H1 (cell line): ENCODE measurements around the gene ZDHHC8. TPM values are rescaled to one million over a fixed set of nuclear protein-coding genes. Genes with fewer than 3 reads are reported as not detected.
A peak's percentile ranks its signal among the peaks of the same experiment; 100 is the strongest.

Experiments used
- CTCF ChIA-PET: fragments of 300-600 bp; sonication (Branson Sonifier 250); formaldehyde crosslinking; loops from one replicate; lab custom pipeline; 2021; ENCODE audit not compliant: partially characterized antibody; lab: Charles Lee
- POLR2A ChIA-PET: fragments of 300-600 bp; sonication (Branson Sonifier 250); formaldehyde crosslinking; loops from one replicate; lab custom pipeline; 2021; ENCODE audit warnings: inconsistent platforms; ENCODE audit not compliant: partially characterized antibody; lab: Charles Lee
- DNase-seq, 2 experiments: peaks; one replicate each; pipeline versions ENCODE4 v3.0.0 to v3.0.0-alpha.2; 2010 to 2022; ENCODE audit warnings: low spot score in 2 of 2, low read depth in 1 of 2, mixed read lengths in 1 of 2
- FAIRE-seq: peaks from 2 replicates; lab custom pipeline; 2011; peaks lifted over from hg19 to GRCh38; lab: Jason Lieb, UNC
- H2AFZ ChIP-seq: 2 replicates; pipeline ENCODE4 v1.8.1; 2012; ENCODE audit warnings: low read length, inconsistent platforms
- H2AK5ac ChIP-seq: 2 replicates; pipeline ENCODE4 v1.6.1; 2013; ENCODE audit warnings: low read depth, low read length
- H2BK120ac ChIP-seq: replicated peaks from 2 replicates; pipeline ENCODE3; 2013; ENCODE audit warnings: low read depth, low read length, inconsistent platforms
- H2BK12ac ChIP-seq: 2 replicates; pipeline ENCODE4 v1.6.1; 2013; ENCODE audit warnings: low read depth, low read length
- H2BK15ac ChIP-seq: 2 replicates; pipeline ENCODE4 v1.6.1; 2013; ENCODE audit warnings: low read length
- H2BK20ac ChIP-seq: 2 replicates; pipeline ENCODE4 v1.6.1; 2013; ENCODE audit warnings: low read length
- H2BK5ac ChIP-seq: 2 replicates; pipeline ENCODE4 v1.6.1; 2013; ENCODE audit warnings: low read depth, low read length
- H3K14ac ChIP-seq: 2 replicates; pipeline ENCODE4 v1.6.1; 2013; ENCODE audit warnings: inconsistent platforms; ENCODE audit not compliant: insufficient read length
- H3K18ac ChIP-seq: 2 replicates; pipeline ENCODE4 v1.6.1; 2013; ENCODE audit warnings: low read length; ENCODE audit errors: extremely low read depth
- H3K23ac ChIP-seq: 2 replicates; pipeline ENCODE4 v1.6.1; 2013; ENCODE audit warnings: inconsistent platforms; ENCODE audit not compliant: insufficient read length
- H3K23me2 ChIP-seq: 2 replicates; pipeline ENCODE4 v1.6.1; 2013; ENCODE audit warnings: low read depth, low read length
- H3K27ac ChIP-seq: 2 replicates; pipeline ENCODE4 v1.6.1; 2011; ENCODE audit warnings: low read depth, low read length, inconsistent platforms
- H3K27me3 ChIP-seq, 4 experiments: replicated peaks in 1 of 4; 1 replicate in 1 of 4; 2 replicates in 3 of 4; pipeline versions ENCODE4 v1.6.1 to v1.8.1; 2011 to 2013; ENCODE audit warnings: low read length in 3 of 4, mild to moderate bottlenecking in 3 of 4, inconsistent platforms in 2 of 4, mixed read lengths in 2 of 4, moderate library complexity in 1 of 4; ENCODE audit not compliant: control insufficient read depth in 3 of 4, insufficient read depth in 3 of 4; ENCODE audit errors: extremely low read depth in 1 of 4
- H3K36me3 ChIP-seq, 4 experiments: 2 replicates each; pipeline versions ENCODE4 v1.6.1 to v1.8.1; 2011 to 2013; ENCODE audit warnings: mild to moderate bottlenecking in 4 of 4, low read length in 3 of 4, moderate library complexity in 2 of 4, control low read depth in 1 of 4, inconsistent platforms in 1 of 4; ENCODE audit not compliant: insufficient read depth in 4 of 4, control insufficient read depth in 2 of 4
- H3K4ac ChIP-seq: replicated peaks from 2 replicates; pipeline ENCODE3; 2013; ENCODE audit warnings: low read length, low read depth, mixed read lengths, inconsistent platforms; ENCODE audit not compliant: insufficient read length
- H3K4me1 ChIP-seq, 4 experiments: replicated peaks in 1 of 4; 1 replicate in 1 of 4; 2 replicates in 3 of 4; pipeline versions ENCODE4 v1.6.1 to v1.8.1; 2011 to 2013; ENCODE audit warnings: low read length in 3 of 4, inconsistent platforms in 2 of 4, mixed read lengths in 1 of 4; ENCODE audit not compliant: insufficient read depth in 4 of 4, control insufficient read depth in 3 of 4
- H3K4me2 ChIP-seq, 2 experiments: 2 replicates each; pipeline versions ENCODE4 v1.6.1 to v1.8.1; 2011 to 2013; ENCODE audit warnings: low read depth in 2 of 2, low read length in 2 of 2, control low read depth in 1 of 2, inconsistent platforms in 1 of 2, mild to moderate bottlenecking in 1 of 2; ENCODE audit not compliant: insufficient read depth in 1 of 2
- H3K4me3 ChIP-seq, 4 experiments: fragments of 200-600, 300-600 bp in 1 of 4; sonication (generic), shearing (Covaris generic), sonication (Bioruptor Twin) in 1 of 4; 2 replicates each; pipeline versions ENCODE4 v1.5.1 to v1.8.1; 2011 to 2016; ENCODE audit warnings: low read length in 4 of 4, low read depth in 3 of 4, control low read depth in 2 of 4, inconsistent platforms in 2 of 4, mild to moderate bottlenecking in 2 of 4, mixed read lengths in 1 of 4, moderate library complexity in 1 of 4; ENCODE audit not compliant: insufficient read depth in 2 of 4; ENCODE audit errors: extremely low read depth in 1 of 4
- H3K56ac ChIP-seq: replicated peaks from 2 replicates; pipeline ENCODE3; 2013; ENCODE audit warnings: low read depth, mild to moderate bottlenecking, mixed read lengths, low read length, inconsistent platforms; ENCODE audit not compliant: insufficient read length
- H3K79me1 ChIP-seq: 2 replicates; pipeline ENCODE4 v1.6.1; 2013; ENCODE audit warnings: low read depth, low read length, control low read depth
- H3K79me2 ChIP-seq, 2 experiments: 2 replicates each; pipeline versions ENCODE4 v1.6.1 to v1.8.1; 2012 to 2013; ENCODE audit warnings: low read length in 2 of 2, mild to moderate bottlenecking in 2 of 2, inconsistent platforms in 1 of 2; ENCODE audit not compliant: insufficient read depth in 2 of 2, control insufficient read depth in 1 of 2
- H3K9ac ChIP-seq, 4 experiments: replicated peaks in 1 of 4; 1 replicate in 1 of 4; 2 replicates in 3 of 4; pipeline versions ENCODE4 v1.6.1 to v1.8.1; 2011 to 2013; ENCODE audit warnings: low read depth in 3 of 4, low read length in 3 of 4, control low read depth in 2 of 4, mild to moderate bottlenecking in 2 of 4, moderate library complexity in 2 of 4, inconsistent platforms in 1 of 4; ENCODE audit errors: extremely low read depth in 1 of 4
- H3K9me3 ChIP-seq, 2 experiments: 2 replicates each; pipeline versions ENCODE4 v1.6.1 to v1.8.1; 2012 to 2013; ENCODE audit warnings: mild to moderate bottlenecking in 2 of 2, moderate library complexity in 2 of 2, control low read depth in 1 of 2, inconsistent platforms in 1 of 2, low read depth in 1 of 2, low read length in 1 of 2, mixed read lengths in 1 of 2; ENCODE audit not compliant: insufficient read depth in 2 of 2
- H4K20me1 ChIP-seq, 2 experiments: replicated peaks in 1 of 2; 2 replicates each; pipeline versions ENCODE3 to v1.8.1; 2011 to 2013; ENCODE audit warnings: inconsistent platforms in 2 of 2, low read length in 2 of 2, mild to moderate bottlenecking in 1 of 2; ENCODE audit not compliant: insufficient read depth in 2 of 2, control insufficient read depth in 1 of 2
- H4K5ac ChIP-seq: 2 replicates; pipeline ENCODE4 v1.6.1; 2013; ENCODE audit warnings: low read length, low read depth, mixed read lengths, inconsistent platforms; ENCODE audit not compliant: insufficient read length
- H4K8ac ChIP-seq: 2 replicates; pipeline ENCODE4 v1.8.0; 2013; ENCODE audit warnings: mild to moderate bottlenecking, moderate library complexity, low read length, inconsistent platforms; ENCODE audit not compliant: insufficient read depth; ENCODE audit errors: extremely low read depth
- H4K91ac ChIP-seq: replicated peaks from 2 replicates; pipeline ENCODE3; 2013; ENCODE audit warnings: low read length, mixed read lengths, inconsistent platforms; ENCODE audit not compliant: insufficient read length
- E2F6 ChIP-seq: IDR thresholded peaks from 2 replicates; pipeline ENCODE4 v1.6.1; 2012; ENCODE audit warnings: inconsistent platforms
- EP300 ChIP-seq, 2 experiments: IDR thresholded peaks; 1 replicate in 1 of 2; 2 replicates in 1 of 2; pipeline ENCODE4 v1.6.1; 2011 to 2012; ENCODE audit warnings: low read depth in 2 of 2, low read length in 2 of 2, mild to moderate bottlenecking in 2 of 2, borderline replicate concordance in 1 of 2, inconsistent platforms in 1 of 2, moderate library complexity in 1 of 2
- GABPA ChIP-seq: IDR thresholded peaks from 2 replicates; pipeline ENCODE4 v1.6.1; 2011; ENCODE audit warnings: mild to moderate bottlenecking, low read length, moderate library complexity, borderline replicate concordance; ENCODE audit not compliant: insufficient read depth
- HDAC2 ChIP-seq, 2 experiments: fragments of 300-600 bp in 1 of 2; sonication (generic) in 1 of 2; IDR thresholded peaks; 2 replicates each; pipeline ENCODE4 v1.6.1; 2011 to 2012; ENCODE audit warnings: low read depth in 2 of 2, low read length in 2 of 2, mild to moderate bottlenecking in 2 of 2, moderate library complexity in 2 of 2, borderline replicate concordance in 1 of 2, inconsistent platforms in 1 of 2
- HDAC6 ChIP-seq: IDR thresholded peaks from one replicate; pipeline ENCODE4 v1.7.1; 2012; ENCODE audit warnings: low read depth, mild to moderate bottlenecking, inconsistent platforms, low read length, moderate library complexity
- KDM1A ChIP-seq: fragments of 200-600, 300-600 bp; sonication (generic); IDR thresholded peaks from 2 replicates; pipeline ENCODE4 v1.7.1; 2016; ENCODE audit warnings: mild to moderate bottlenecking, low read length, borderline replicate concordance
- MAFK ChIP-seq: IDR thresholded peaks from 2 replicates; pipeline ENCODE4 v1.6.1; 2012; ENCODE audit warnings: low read depth, mild to moderate bottlenecking, improper control_type of control experiment, low read length
- RNF2 ChIP-seq: fragments of 200-900, 300-1000 bp; sonication (generic); IDR thresholded peaks from 2 replicates; pipeline ENCODE4 v1.7.1; 2016; ENCODE audit warnings: borderline replicate concordance, low read depth, mild to moderate bottlenecking, antibody characterized with exemption, low read length; ENCODE audit not compliant: poor library complexity, severe bottlenecking; ENCODE audit errors: missing control alignments
- SP4 ChIP-seq: IDR thresholded peaks from 2 replicates; pipeline ENCODE4 v1.6.1; 2012; ENCODE audit warnings: low read length, inconsistent platforms
- WGBS, 2 experiments: shearing (Covaris generic) in 1 of 2; methylation state at CpG; one replicate each; pipeline versions ENCODE4 v1.1.6 to v1.1.7; 2013 to 2015; ENCODE audit warnings: low lambda C conversion rate in 2 of 2, mixed read lengths in 2 of 2, inconsistent platforms in 1 of 2, low coverage in 1 of 2, missing lambda C conversion rate in 1 of 2; ENCODE audit not compliant: insufficient replicate concordance in 2 of 2, insufficient coverage in 1 of 2, insufficient read length in 1 of 2; ENCODE audit errors: extremely low coverage in 1 of 2, missing lambda C conversion rate in 1 of 2; 5-methylcytosine and 5-hydroxymethylcytosine counted together
- polyA plus RNA-seq, 7 experiments: library from polyadenylated mRNA; depleted of rRNA in 3 of 7; stranded (reverse) in 5 of 7; unstranded in 2 of 7; fragments of >200 nt in 5 of 7; fragments of 200-250 nt in 2 of 7; gene quantifications; 1 replicate in 5 of 7; 2 replicates in 1 of 7; 4 replicates in 1 of 7; pipeline versions ENCODE4 v1.2.1 to v1.2.3, GENCODE V29; 2011 to 2013; ENCODE audit warnings: missing spikeins in 2 of 7, mixed read lengths in 2 of 7
- total RNA-seq: library from RNA; stranded (reverse); fragmentation: NEBNext Ultra II Directional; extraction: Animal tissue kit (Norgen Biotek cat#: 25700); gene quantifications from 2 replicates; pipeline ENCODE4 v1.2.1, GENCODE V29; 2021

ZDHHC8 gene
- total and polyA plus RNA-seq, 2 of the 8 experiments (the other 6 are each of a cell fraction or from before 2014, with no cell fraction given) = 18.6 to 65.6 TPM

- POLR2A ChIA-PET = interaction anchor here (1.2 kb wide), 1 partner anchor 23 kb away, joined by 3 read pairs; no protein-coding TSS in a partner anchor
- no peak for TF ChIP-seq KDM1A
- TF ChIP-seq EP300 (IDR thresholded peaks at IDR 0.05; ENCODE audit: borderline replicate concordance in 1 of 2, low read depth in 2 of 2, low read length in 2 of 2) = no peak
- TF ChIP-seq RNF2 = no peak
- TF ChIP-seq E2F6 = no peak
- TF ChIP-seq HDAC6 = no peak
- no peak for TF ChIP-seq GABPA
- no peak for TF ChIP-seq SP4
- no peak for TF ChIP-seq HDAC2 (IDR thresholded peaks at IDR 0.05; ENCODE audit: borderline replicate concordance in 1 of 2, low read depth in 2 of 2, low read length in 2 of 2)
- TF ChIP-seq MAFK = no peak
Measured at GRCh38 chr22:20192972-20193760, 61.6 kb downstream of the ZDHHC8 start.

More at GRCh38 chr22:20192972-20193760, 61.6 kb downstream of the ZDHHC8 start:
- Histone ChIP-seq H3K4me1 (no peaks in the 10 kb centered on the region), H4K5ac (no peak overlapping the region), H3K4me2 (no peak overlapping the region), H3K79me1 (no peaks in the 10 kb centered on the region), H3K36me3 (no peaks in the 10 kb centered on the region), H4K20me1 (no peaks in the 10 kb centered on the region), H3K27ac (no peak overlapping the region), H2AFZ (no peak overlapping the region), H3K9me3 (no peaks in the 10 kb centered on the region), H2BK12ac (0 out of 2 replicates have a peak overlapping the region, but pooled peaks have one; percentile 39), H2AK5ac (no peak overlapping the region), H3K56ac (no peak overlapping the region), H3K27me3 (no peaks in the 10 kb centered on the region), H3K4me3 (no peak overlapping the region), H3K9ac (no peak overlapping the region), H3K18ac (no peak overlapping the region; the same call in 1 of the 2 replicates), H3K23ac (no peak overlapping the region), H2BK20ac (no peak overlapping the region), H4K91ac (no peak overlapping the region), H2BK120ac (no peak overlapping the region), H3K23me2 (no peaks in the 10 kb centered on the region), H3K79me2 (no peaks in the 10 kb centered on the region), H2BK5ac (no peak overlapping the region; the same call in 1 of the 2 replicates), H2BK15ac (no peak overlapping the region), H4K8ac (no peak overlapping the region; the same call in 1 of the 2 replicates), H3K4ac (no peak overlapping the region), H3K14ac (no peak overlapping the region)
- CTCF ChIA-PET = interaction anchor here (0.8 to 6.8 kb wide), 12 partner anchors 8 to 93 kb away, joined by 3 to 43 read pairs (median 4); no protein-coding TSS in a partner anchor
- DNase-seq (no peak), FAIRE-seq (no peak)
- 83% methylated on average over 20 of the region's 20 CpGs; no CpG with 5 or more reads in 1 of the 2 experiments for WGBS, 2 experiments
